Lower leg skin (tissue), 4 donors: ENCODE results near the gene GSTM1. TPM values are rescaled to one million over a fixed set of nuclear protein-coding genes. Genes with fewer than 3 reads are reported as not detected.
"Not testable (repeated sequence)": the region's sequence is repeated elsewhere in the genome, so short reads cannot be mapped to it uniquely, and the experiment has no call there.

Experiments used
- DNase-seq, 2 donors: peaks; one replicate each; pipeline ENCODE4 v3.0.0-alpha.2; 2019; ENCODE audit warnings: low spot score in 2 of 2
- H3K4me3 ChIP-seq: fragments of 200-600 bp; sonication (generic); 2 replicates; pipeline ENCODE4 v1.5.1; 2017; ENCODE audit warnings: mild to moderate bottlenecking, low read depth; ENCODE audit not compliant: poor library complexity, severe bottlenecking
- CTCF ChIP-seq, 3 donors: fragments of 450-650 bp; IDR thresholded peaks; one replicate each; pipeline ENCODE4 v1.5.1; 2016; ENCODE audit warnings: antibody characterized with exemption in 3 of 3, mild to moderate bottlenecking in 3 of 3, moderate library complexity in 2 of 3
- POLR2A ChIP-seq, 2 donors: fragments of 450-650 bp; IDR thresholded peaks; one replicate each; pipeline ENCODE4 v1.6.1; 2016 to 2017; ENCODE audit warnings: antibody characterized with exemption in 2 of 2, mild to moderate bottlenecking in 1 of 2, moderate library complexity in 1 of 2
- WGBS, 2 donors: methylation state at CpG; one replicate each; pipeline ENCODE4 v1.1.5; 2018; 5-methylcytosine and 5-hydroxymethylcytosine counted together
- intact Hi-C: fragments of 100-400 bp; cut with DNase I; formaldehyde crosslinking; loops from one replicate; pipeline ENCODE4 v1.15.0; 2023; ENCODE audit warnings: low total_unique reads
- total RNA-seq, 4 donors: library from RNA; depleted of rRNA; stranded (reverse); fragments of >200 nt; gene quantifications; one replicate each; pipeline ENCODE4 v1.1.0, GENCODE V29; 2016

GSTM1 gene
- total RNA-seq, 4 donors from 2014 or later: 26.1 to 60.4 TPM; not detected in 2

- no peak for DNase-seq
- TF ChIP-seq POLR2A (IDR thresholded peaks at IDR 0.05) (no peak), CTCF (IDR thresholded peaks at IDR 0.05) (no peak)
- 91 to 97% methylated on average over 5 of the region's 5 CpGs for WGBS, 2 donors
These were observed 16.6 kb upstream of the GSTM1 start for GRCh38 chr1:109671067-109671466.

DNA sequence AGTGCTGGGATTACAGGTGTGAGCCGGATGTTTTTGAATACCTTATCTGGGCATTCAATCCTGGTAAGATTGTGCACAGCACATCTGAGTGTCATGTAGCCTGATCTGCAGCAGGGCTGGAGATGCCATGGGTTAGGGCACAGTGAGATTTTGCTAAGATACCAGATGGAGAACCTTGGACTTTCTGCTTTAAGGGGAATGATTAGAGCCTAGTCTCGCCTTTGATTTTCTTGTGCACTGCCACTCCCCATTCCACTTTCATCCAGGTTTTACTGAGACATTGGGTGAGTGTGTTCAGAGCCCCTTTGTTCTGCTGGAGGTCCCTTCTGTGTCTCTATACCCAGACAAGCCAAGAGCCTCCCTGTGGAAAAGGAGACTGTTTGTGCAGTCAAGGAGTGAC, 13.8 kb upstream of the GSTM1 start:
- H3K4me3 ChIP-seq, intact Hi-C loops, DNase-seq: not testable (repeated sequence)
- WGBS, 2 donors: 90 to 91% methylated on average over 2 of the region's 2 CpGs

More at GRCh38 chr1:109671067-109671466, 16.6 kb upstream of the GSTM1 start:
- intact Hi-C loops: no loop called here
- no peak overlapping the region for H3K4me3 ChIP-seq

DNA sequence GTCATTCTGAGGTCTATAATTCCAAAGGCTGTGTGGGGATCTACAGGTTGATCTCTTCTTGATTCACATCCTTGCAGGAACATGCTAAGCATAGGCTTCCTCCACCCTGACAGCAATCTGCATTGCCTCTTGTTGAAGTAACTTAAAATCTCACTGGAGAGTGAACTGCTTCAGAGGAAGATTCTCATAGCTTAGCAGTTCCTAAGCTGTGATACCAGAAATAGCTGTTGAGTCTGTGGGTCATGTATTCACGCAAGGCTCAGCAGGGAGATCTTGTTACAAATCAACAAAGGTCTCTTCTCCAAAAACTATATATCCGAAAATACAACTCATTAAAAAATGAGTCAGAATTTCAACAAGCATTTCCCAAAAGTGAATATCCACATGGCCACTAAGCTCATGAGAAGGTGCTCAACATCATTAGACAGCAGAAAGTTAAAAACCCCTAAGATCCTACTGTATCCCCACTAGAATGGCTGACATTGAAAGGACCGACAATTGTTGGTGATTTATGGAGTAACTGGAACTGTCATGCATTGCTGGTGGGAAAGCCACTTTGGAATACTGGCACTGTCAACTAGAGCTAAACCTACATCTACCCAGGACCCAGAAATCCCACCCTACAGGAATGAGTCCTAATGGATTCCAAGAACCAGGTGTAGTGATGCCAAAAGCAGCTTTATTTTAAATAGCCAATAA, 10.8 kb upstream of the GSTM1 start:
- H3K4me3 ChIP-seq, intact Hi-C loops, DNase-seq: not testable (repeated sequence)
- WGBS, 2 donors: 82 to 85% methylated on average over 3 of the region's 3 CpGs

GRCh38 chr1:109677459-109677858, 10.2 kb upstream of the GSTM1 start:
- no peak overlapping the region for H3K4me3 ChIP-seq
- intact Hi-C loops: no loop called here
- DNase-seq: no peak
- WGBS, 2 donors: 79 to 83% methylated on average over 3 of the region's 3 CpGs
- TF ChIP-seq CTCF (IDR thresholded peaks at IDR 0.05) (no peak), POLR2A (IDR thresholded peaks at IDR 0.05) (no peak)

DNA sequence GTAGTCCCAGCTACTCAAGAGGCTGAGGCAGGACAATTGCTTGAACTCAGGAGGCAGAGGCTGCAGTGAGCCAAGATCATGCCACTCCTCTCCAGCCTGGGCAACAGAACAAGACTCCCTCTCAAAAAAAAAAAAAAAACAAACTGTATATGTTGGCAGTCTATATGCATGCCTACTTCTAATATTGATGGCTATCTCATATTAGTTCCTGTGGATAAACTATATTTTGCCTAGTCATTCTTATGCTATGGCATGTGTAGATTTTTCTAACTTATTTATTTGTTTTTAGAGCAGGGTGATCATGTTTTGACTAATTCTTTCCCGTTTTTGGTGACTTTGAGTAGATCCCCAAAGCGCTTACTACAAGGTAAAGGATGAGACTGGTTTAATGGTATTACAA, 9.0 kb upstream of the GSTM1 start:
- WGBS, 2 donors: 71 to 75% methylated on average over 2 of the region's 2 CpGs
- H3K4me3 ChIP-seq, intact Hi-C loops, DNase-seq: not testable (repeated sequence)

- intact Hi-C loops, DNase-seq, H3K4me3 ChIP-seq: not testable (repeated sequence)
- no CpG with 5 or more reads among the region's 6 CpGs for WGBS, 2 donors
These were observed 2.8 kb upstream of the GSTM1 start for GRCh38 chr1:109684777-109685176.

- DNase-seq, H3K4me3 ChIP-seq, intact Hi-C loops: not testable (repeated sequence)
- WGBS, 2 donors: no CpG with 5 or more reads among the region's 1 CpG
These were observed 2.2 kb upstream of the GSTM1 start for GRCh38 chr1:109685399-109685798.

GRCh38 chr1:109685890-109686289, 1.7 kb upstream of the GSTM1 start:
- intact Hi-C loops, H3K4me3 ChIP-seq, DNase-seq: not testable (repeated sequence)
- no CpG with 5 or more reads among the region's 4 CpGs for WGBS, 2 donors

DNA sequence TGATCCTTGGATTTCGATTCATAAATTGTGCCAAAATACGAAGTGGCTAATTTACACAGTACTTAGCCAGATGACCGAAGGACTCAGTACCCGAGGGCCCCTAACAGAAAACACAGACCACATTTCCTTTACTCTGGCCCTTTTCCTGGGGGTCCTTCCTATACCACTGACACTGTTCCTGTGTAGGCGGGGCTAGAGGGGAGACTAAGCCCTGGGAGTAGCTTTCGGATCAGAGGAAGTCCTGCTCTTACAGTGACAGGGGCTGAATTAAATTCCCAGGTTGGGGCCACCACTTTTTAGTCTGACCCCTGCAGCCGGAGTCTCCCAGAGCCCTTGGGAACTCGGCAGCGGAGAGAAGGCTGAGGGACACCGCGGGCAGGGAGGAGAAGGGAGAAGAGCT, 508 bp upstream of the GSTM1 start:
- H3K4me3 ChIP-seq, intact Hi-C loops, DNase-seq: not testable (repeated sequence)
- no CpG with 5 or more reads among the region's 11 CpGs for WGBS, 2 donors
